ENCODE measurements around the gene TMEM128.
"Not testable (repeated sequence)": the region's sequence is repeated elsewhere in the genome, so short reads cannot be mapped to it uniquely, and the experiment has no call there.

GRCh38 chr4:4239551-4239950 lies 8.5 kb downstream of the TMEM128 start:
- not testable (repeated sequence) for TF ChIP-seq CTCF (conservative IDR thresholded peaks at IDR 0.05; ENCODE audit: low read depth, low read length); EZH2 (IDR thresholded peaks at IDR 0.05; ENCODE audit: low read length, unreplicated experiment)

All from PC-3 (cell line).